Measurements from ENCODE around the gene DUSP1. TPM values are rescaled to one million over a fixed set of nuclear protein-coding genes. Genes with fewer than 3 reads are reported as not detected.

DUSP1 gene
- total and polyA plus RNA-seq, 4 donors, result 138 to 1,153 (median 344) TPM

DNA sequence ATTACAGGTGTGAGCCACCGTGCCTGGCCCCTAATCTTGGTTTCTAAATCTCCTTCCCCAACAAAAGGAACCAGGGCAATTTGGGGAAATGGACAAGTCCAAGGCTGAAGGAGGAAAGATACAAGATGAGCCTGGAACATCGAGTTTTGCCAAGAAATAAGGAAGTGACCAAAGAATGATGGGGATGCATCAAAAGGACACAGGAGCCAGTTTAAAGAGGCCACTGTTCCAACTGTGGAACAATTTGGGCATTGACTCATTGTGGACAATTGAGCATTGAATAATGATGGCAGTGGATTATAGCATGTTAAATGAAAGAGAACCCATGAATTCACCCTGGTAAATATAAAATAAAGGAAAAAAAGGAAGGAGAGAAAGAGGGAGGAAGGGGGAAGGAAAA, 47.5 kb downstream of the DUSP1 start:
- H3K9me3 ChIP-seq (ENCODE audit: control insufficient read depth in 4 of 4, insufficient read depth in 3 of 4, low read length in 3 of 4), result no peaks in the 10 kb centered on the region
- TF ChIP-seq, protein P1, sequence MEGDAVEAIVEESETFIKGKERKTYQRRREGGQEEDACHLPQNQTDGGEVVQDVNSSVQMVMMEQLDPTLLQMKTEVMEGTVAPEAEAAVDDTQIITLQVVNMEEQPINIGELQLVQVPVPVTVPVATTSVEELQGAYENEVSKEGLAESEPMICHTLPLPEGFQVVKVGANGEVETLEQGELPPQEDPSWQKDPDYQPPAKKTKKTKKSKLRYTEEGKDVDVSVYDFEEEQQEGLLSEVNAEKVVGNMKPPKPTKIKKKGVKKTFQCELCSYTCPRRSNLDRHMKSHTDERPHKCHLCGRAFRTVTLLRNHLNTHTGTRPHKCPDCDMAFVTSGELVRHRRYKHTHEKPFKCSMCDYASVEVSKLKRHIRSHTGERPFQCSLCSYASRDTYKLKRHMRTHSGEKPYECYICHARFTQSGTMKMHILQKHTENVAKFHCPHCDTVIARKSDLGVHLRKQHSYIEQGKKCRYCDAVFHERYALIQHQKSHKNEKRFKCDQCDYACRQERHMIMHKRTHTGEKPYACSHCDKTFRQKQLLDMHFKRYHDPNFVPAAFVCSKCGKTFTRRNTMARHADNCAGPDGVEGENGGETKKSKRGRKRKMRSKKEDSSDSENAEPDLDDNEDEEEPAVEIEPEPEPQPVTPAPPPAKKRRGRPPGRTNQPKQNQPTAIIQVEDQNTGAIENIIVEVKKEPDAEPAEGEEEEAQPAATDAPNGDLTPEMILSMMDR (IDR thresholded peaks at IDR 0.05; ENCODE audit: control extremely low read depth, extremely low read depth), result no peak
- no peaks in the 10 kb centered on the region for H3K36me3 ChIP-seq (ENCODE audit: control insufficient read depth in 4 of 4, insufficient read depth in 4 of 4, low read length in 4 of 4)
- H3K4me3 ChIP-seq, result no peak overlapping the region
- DNase-seq, result no peak
- no peak for ATAC-seq (ENCODE audit: insufficient read depth, low FRiP score)
- no peak overlapping the region for H3K9ac ChIP-seq (ENCODE audit: insufficient read depth in 1 of 2, low read length in 2 of 2)
- H3K27ac ChIP-seq (ENCODE audit: low read depth in 1 of 2, low read length in 1 of 2), result no peak overlapping the region
- no peaks in the 10 kb centered on the region for H3K27me3 ChIP-seq (ENCODE audit: control insufficient read depth in 3 of 3, insufficient read depth in 3 of 3, low read length in 2 of 3)
- H3K4me1 ChIP-seq (ENCODE audit: control insufficient read depth in 5 of 5, insufficient read depth in 5 of 5, low read length in 5 of 5), result peaks cover 0 to 11% (median 0%) of the 10 kb centered on the region in 5 donors
- 66 to 74% methylated on average over 2 of the region's 2 CpGs for WGBS, 2 donors

DNA sequence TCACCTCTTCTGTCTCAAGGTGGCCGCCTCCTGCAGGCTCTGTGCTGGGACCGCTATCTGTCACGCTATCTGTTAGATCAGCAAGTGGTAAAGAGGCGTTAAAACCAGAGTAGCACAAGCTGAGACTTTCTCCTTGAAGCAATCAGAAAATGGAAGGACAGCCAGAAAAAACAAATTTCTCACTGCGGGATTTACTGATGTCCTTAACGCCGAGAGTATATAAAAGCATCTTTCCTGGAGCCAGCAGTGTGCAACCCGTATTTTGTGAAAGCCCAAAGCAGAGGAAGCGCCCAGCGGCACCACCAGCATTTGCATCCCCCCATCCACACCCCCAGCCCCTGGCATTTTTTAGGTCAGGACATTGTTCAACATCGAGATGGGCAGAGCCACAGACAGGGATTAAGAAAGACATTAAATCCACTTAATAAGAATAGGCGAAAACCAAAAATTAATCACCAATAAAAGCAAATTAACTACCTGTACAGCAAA, 48.6 kb downstream of the DUSP1 start:
- Histone ChIP-seq H3K27me3 (ENCODE audit: control insufficient read depth in 3 of 3, insufficient read depth in 3 of 3, low read length in 2 of 3) (no peaks in the 10 kb centered on the region), H3K4me1 (ENCODE audit: control insufficient read depth in 5 of 5, insufficient read depth in 5 of 5, low read length in 5 of 5) (peaks cover 0 to 11% (median 1%) of the 10 kb centered on the region in 5 donors), H3K9ac (ENCODE audit: insufficient read depth in 1 of 2, low read length in 2 of 2) (peak overlapping the region in 1 of 2 donors; percentile 36), H3K36me3 (ENCODE audit: control insufficient read depth in 4 of 4, insufficient read depth in 4 of 4, low read length in 4 of 4) (no peaks in the 10 kb centered on the region), H3K4me3 (no peak overlapping the region), H3K27ac (ENCODE audit: low read depth in 1 of 2, low read length in 1 of 2) (no peak overlapping the region), H3K9me3 (ENCODE audit: control insufficient read depth in 4 of 4, insufficient read depth in 3 of 4, low read length in 3 of 4) (no peaks in the 10 kb centered on the region)
- ATAC-seq (ENCODE audit: insufficient read depth, low FRiP score) (peak; percentile 24), DNase-seq (no peak)
- TF ChIP-seq, protein P1 (IDR thresholded peaks at IDR 0.05; ENCODE audit: control extremely low read depth, extremely low read depth), result no peak
- WGBS, 2 donors, result 64 to 84% methylated on average over 12 of the region's 12 CpGs

DNA sequence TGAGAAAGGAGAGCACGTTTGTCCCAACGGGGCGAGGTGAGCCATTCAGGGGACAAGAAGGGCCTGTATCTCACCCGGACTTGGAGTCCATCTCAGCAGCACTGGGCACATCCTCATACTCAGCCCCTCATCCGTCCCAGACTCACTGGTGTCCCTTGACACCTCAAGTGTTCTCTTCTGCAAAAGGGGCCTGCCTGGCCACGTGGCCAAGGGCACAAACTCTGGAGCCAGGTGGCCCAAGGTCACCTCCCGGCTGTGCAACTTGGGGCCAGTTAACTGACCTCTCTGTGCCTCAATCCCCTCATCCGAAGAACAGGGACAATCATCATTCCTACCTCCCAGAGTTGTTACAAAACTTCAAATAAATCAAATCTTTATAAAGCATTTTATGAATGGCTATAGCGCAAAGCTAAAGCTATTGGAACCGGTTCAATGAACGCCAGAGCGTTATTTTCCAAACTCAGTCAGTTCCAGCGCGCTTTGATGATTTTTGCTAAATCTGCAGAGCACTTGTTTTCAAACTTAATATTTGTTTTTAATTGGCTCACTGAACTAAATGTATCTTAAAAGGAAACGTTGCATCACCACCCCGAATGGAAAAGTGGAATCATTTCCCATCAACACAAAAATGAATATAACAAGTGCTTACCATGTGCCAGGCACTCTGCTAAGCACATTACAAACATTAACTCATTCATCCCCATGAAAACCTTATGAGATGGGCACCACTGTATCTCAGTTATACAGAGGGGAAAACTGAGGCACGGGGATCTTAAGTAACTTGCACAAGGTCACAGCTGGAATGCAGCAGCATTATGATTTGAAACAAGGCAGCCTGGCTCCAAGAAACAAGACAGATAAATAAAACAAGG, 49.3 kb downstream of the DUSP1 start:
- WGBS, 2 donors, result 47 to 63% methylated on average over 17 of the region's 17 CpGs
- Histone ChIP-seq H3K4me1 (ENCODE audit: control insufficient read depth in 5 of 5, insufficient read depth in 5 of 5, low read length in 5 of 5) (peaks cover 0 to 11% (median 2%) of the 10 kb centered on the region in 5 donors), H3K36me3 (ENCODE audit: control insufficient read depth in 4 of 4, insufficient read depth in 4 of 4, low read length in 4 of 4) (no peaks in the 10 kb centered on the region), H3K27me3 (ENCODE audit: control insufficient read depth in 3 of 3, insufficient read depth in 3 of 3, low read length in 2 of 3) (no peaks in the 10 kb centered on the region), H3K4me3 (no peak overlapping the region), H3K9ac (ENCODE audit: insufficient read depth in 1 of 2, low read length in 2 of 2) (peak overlapping the region in 1 of 2 donors; percentile 36), H3K27ac (ENCODE audit: low read depth in 1 of 2, low read length in 1 of 2) (peak overlapping the region in 1 of 2 donors; percentile 30), H3K9me3 (ENCODE audit: control insufficient read depth in 4 of 4, insufficient read depth in 3 of 4, low read length in 3 of 4) (no peaks in the 10 kb centered on the region)
- peak in 2 of 3 donors; percentile 86 to 87 for DNase-seq
- TF ChIP-seq, protein P1 (IDR thresholded peaks at IDR 0.05; ENCODE audit: control extremely low read depth, extremely low read depth), result no peak
- peak; percentile 53 for ATAC-seq (ENCODE audit: insufficient read depth, low FRiP score)
